Activated CD4-positive, alpha-beta T cell treated with anti-CD3 and anti-CD28 coated beads, Interleukin-2, Interleukin-6, amounts not matched to agents 100 ng/mL and 50 ng/mL, durations not matched to agents 16 hours and 8 hours (primary cell): ENCODE measurements around the gene OTULINL.
"Not testable (repeated sequence)": the region's sequence is repeated elsewhere in the genome, so short reads cannot be mapped to it uniquely, and the experiment has no call there.

Experiments used
- DNase-seq: peaks from one replicate; pipeline ENCODE4 v3.0.0-alpha.2; 2020

OTULINL gene

GRCh38 chr5:14581106-14581890, at the start of gene OTULINL:
Gene OTULINL (plus strand): TSS chr5:14581792. CDS start chr5:14581895, 103 bp downstream.
- peak; percentile 91 for DNase-seq

- no peak for DNase-seq
Measured at GRCh38 chr5:14532180-14532579, 49.4 kb upstream of the OTULINL start.

GRCh38 chr5:14534773-14535172, 46.8 kb upstream of the OTULINL start:
- DNase-seq = no peak

- DNase-seq = no peak
Measured at GRCh38 chr5:14545308-14545707, 36.3 kb upstream of the OTULINL start.

- no peak for DNase-seq
Measured at GRCh38 chr5:14545862-14546261, 35.7 kb upstream of the OTULINL start.

- no peak for DNase-seq
Measured at GRCh38 chr5:14547666-14548065, 33.9 kb upstream of the OTULINL start.

GRCh38 chr5:14551211-14551610, 30.4 kb upstream of the OTULINL start:
- no peak for DNase-seq

- no peak for DNase-seq
Measured at GRCh38 chr5:14552017-14552416, 29.6 kb upstream of the OTULINL start.

GRCh38 chr5:14554288-14554687, 27.3 kb upstream of the OTULINL start:
- DNase-seq = not testable (repeated sequence)

GRCh38 chr5:14556015-14556414, 25.6 kb upstream of the OTULINL start:
- DNase-seq = no peak

- no peak for DNase-seq
Measured at GRCh38 chr5:14557203-14557770, 24.3 kb upstream of the OTULINL start.

- DNase-seq = no peak
Measured at GRCh38 chr5:14557791-14558415, 23.7 kb upstream of the OTULINL start.

GRCh38 chr5:14560091-14560595, 21.4 kb upstream of the OTULINL start:
- no peak for DNase-seq

- no peak for DNase-seq
Measured at GRCh38 chr5:14561741-14562140, 19.9 kb upstream of the OTULINL start.

GRCh38 chr5:14568333-14568732, 13.3 kb upstream of the OTULINL start:
- no peak for DNase-seq

- no peak for DNase-seq
Measured at GRCh38 chr5:14569948-14570691, 11.5 kb upstream of the OTULINL start.

- no peak for DNase-seq
Measured at GRCh38 chr5:14571901-14572300, 9.7 kb upstream of the OTULINL start.

- no peak for DNase-seq
Measured at GRCh38 chr5:14572385-14572784, 9.2 kb upstream of the OTULINL start.

- no peak for DNase-seq
Measured at GRCh38 chr5:14572836-14573235, 8.8 kb upstream of the OTULINL start.

GRCh38 chr5:14574096-14574495, 7.5 kb upstream of the OTULINL start:
- no peak for DNase-seq

- DNase-seq = no peak
Measured at GRCh38 chr5:14574891-14575508, 6.6 kb upstream of the OTULINL start.

GRCh38 chr5:14576206-14576605, 5.4 kb upstream of the OTULINL start:
- DNase-seq = no peak
